Activated CD4-positive, alpha-beta T cell treated with anti-CD3 and anti-CD28 coated beads, Interleukin-2, amount 50 U/mL, for 48 hours (primary cell): ENCODE data around the gene PARS2.

Experiments used
- DNase-seq, 2 experiments: peaks; one replicate each; pipeline ENCODE4 v3.0.0-alpha.2; 2020

Gene PARS2

DNA sequence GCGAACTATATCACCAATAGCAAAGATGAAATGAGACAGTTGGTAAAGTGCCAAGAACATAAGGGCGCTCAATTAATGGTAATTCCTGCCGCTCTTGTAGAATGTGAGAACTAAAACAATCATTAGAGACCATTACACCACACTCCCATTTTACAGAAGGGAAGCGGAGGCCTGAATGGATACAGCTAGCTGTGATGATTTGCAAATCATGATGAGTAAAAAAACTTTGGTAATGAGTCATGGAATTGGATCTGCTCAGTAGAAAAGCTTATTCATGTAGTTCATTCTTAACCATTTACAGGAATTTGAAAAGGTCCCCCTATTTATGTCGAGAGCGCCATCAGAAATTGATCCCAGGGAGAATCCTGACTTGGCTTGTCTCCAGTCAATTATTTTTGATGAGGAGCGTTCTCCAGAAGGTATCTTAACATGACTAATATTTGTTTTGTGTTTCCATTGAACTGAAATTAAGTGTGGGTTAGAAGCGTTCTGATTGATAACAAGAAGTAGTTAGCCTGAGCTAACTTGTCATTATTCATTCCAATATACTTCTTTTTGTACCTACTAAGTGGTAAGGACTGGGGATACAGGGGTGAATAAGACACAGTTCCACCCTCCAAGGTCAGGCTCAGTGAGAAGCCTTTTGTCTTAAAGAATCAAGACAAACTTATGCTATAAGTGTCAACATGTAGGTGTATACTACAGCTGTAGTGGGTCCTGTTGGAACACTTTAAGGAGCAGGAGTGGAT, 47.9 kb downstream of the PARS2 start:
- peak in 1 of 2 experiments; percentile 18 for DNase-seq

DNA sequence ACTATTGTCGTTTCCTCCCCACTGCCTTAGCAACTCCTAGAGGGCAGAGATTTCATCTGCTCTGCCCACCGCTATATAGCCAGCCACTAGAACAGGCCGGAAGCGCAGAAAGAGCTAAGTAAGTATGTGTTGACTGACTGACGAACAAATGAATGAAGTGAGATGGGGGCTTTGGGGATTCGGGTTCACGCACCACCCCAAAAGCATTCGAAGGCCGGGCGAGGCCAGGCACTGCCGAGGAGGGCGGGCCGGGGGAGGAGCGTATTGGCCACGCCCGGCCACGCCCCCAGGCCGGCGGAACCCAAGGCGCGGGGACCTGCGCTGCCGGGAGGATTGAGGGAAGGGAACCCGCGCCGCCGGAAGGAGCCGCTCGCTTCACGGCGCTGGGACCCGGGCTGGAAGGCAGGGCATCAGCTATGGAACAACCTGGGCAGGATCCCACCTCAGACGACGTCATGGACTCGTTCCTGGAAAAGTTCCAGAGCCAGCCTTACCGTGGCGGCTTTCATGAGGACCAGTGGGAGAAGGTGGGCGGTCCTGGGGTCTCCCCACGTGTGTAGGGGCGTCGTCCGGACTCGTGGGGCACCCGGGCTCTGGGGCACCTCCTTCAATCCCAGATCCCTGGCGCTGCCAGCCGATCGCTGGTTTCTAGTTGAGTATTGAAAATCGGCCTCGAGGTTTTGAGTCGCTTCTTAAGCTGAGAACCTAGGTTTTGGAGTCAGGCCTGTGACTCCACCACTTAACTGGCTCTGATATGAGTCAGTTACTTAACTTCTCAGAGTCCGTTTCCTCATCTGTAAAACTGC, 48.6 kb downstream of the PARS2 start, which contains the start of gene TTC4:
TSS of gene TTC4 (plus strand) at position 369 of the 806 bp plus-strand sequence. CDS start at position 417, 48 bp downstream.
- peak; percentile 78 to 83 for DNase-seq

DNA sequence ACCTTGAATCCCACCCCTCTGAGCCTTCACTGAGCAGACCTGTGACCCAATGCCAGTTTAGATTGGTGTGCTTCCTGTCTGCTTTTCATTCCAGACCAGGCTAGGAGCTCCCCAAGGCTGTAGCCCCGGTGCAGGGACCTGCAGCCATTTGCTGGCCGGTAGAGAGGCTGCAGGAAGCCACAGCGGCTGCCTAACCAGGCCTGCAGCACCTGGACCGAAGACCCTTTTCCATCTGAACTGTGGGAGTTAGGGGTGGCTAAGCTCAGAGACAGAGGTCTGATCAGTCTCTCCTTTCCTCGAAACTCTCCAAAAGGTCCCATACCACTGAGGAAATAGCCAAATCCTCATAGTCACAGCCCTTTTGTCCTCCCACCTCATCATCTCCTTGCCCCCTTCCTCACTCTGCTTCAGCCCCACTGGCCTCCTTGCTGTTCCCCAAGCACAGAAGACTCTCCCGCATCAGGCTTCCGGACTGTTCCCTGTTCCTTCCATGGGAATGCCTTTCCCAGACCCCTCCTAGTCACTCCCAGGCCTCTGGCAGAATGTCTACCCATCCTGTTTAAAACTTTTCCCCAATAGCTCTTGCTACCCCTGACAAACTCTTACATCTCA, 49.3 kb downstream of the PARS2 start:
- DNase-seq, result no peak

DNA sequence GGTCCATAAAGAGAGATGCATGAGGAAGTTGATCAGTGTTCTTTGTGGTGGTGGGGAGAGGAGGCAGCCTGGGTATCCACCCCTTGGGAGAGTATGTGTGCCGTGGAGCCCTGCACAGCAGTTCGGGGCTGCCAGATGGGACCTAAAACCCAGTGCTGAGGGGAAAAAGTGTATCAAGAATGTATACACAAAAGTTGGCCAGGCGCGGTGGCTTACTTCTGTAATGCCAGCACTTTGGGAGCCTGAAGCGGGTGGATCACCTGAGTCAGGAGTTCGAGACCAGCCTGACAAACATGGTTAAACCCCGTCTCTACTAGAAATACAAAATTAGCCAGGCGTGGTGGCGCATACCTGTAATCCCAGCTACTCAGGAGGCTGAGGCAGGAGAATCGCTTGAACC, 52.8 kb downstream of the PARS2 start:
- no peak for DNase-seq

DNA sequence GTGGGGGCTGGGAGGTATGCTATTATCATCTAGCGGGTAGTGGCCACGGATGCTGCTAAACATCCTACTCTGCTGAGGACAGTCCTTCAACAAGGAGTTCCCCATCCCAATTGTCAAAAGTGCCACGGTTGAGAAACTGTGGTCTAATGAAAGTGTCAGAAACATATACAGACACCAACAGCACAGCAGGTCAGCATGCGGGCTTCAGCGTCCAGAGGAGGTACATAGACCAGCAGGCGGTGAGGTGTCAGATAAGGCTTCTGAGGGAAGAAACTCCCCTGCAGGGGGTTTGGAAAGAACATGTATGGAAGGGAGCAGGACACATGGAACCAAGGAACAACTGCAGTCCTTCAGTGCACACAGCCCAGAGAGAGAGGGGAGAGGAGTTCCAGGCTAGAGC, 53.5 kb downstream of the PARS2 start:
- no peak for DNase-seq

DNA sequence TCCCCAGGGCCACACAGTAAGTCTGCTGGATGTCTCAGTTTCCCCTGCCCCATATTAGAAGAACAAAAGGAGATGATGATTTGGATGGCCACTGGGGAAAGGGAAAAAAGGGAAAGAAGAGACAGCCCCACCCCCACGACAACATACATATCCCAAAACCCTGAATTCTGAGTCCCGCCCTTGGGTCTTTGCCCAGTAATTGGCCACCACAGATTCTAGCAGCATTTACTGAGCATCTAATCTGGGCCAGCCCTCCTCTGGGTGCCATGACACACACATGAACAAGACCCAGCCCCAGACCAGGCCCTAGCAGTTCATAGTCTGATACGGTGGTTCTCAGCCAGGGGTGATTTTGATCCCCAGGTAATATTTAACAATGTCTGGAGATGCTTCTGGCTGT, 53.9 kb downstream of the PARS2 start:
- DNase-seq, result no peak

DNA sequence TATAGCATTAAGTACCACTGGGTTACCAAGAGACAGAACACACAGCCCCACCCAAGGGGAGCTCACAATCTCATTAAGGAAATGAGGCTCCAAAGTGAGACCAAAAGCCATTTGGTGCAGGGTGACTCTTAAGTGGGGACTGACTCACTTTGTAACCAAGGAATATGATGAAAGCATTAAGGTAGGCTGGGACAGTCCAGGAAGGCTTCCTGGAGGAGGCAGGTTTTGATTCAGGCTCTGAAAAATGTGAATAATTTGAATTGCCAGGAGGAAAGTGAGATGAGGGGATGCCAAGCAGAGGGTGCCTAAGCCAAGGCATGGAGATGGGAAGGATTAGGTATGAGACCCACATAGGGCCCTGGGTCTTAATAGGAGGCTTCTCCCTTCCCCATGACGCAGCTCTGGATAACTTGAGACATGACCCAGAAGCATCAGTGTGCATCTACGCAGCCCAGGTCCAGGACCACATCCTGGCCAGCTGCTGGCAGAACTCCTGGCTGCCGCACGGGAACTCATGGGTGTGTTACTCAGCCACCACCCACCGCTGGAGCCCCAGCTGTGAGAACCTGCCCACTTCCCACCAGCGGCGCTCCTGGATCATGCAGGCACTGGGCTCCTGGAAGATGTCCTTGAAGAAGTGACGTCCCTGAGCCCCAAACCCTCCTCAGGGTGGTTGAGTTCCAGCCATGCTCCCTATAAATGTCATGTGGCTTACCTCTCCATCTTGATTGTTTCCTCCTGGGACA, 54.6 kb downstream of the PARS2 start:
- no peak for DNase-seq

DNA sequence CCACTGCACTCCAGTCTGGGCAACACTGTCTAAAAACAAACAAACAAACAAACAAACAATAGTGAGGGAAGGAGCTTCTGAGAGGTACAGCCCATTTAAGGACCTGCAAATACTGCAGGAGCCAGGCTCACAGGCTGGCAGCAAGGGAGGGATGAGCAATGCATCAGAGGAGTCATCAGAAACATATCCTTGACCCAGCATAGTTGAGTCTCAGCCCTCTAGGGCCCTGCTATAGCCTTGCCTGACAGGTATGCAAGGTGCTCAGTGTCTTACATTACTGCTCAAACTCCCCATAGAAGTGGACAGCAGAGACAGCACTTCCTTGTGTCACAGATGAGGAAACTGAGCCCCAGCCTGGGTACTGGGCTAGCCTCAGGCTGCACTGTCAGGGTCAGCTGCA, 55.9 kb downstream of the PARS2 start:
- no peak for DNase-seq
